K562 (cell line): Measurements from ENCODE around the gene DNPEP. TPM values are rescaled to one million over a fixed set of nuclear protein-coding genes. Genes with fewer than 3 reads are reported as not detected.
A peak's percentile ranks its signal among the peaks of the same experiment; 100 is the strongest.

Experiments used
- DDX20 ChIP-seq: fragments of 450-650 bp; IDR thresholded peaks from 2 replicates; pipeline ENCODE4 v1.6.1; 2016; ENCODE audit warnings: missing genetic modification characterization, low read depth, mild to moderate bottlenecking, missing compliant biosample characterization, moderate library complexity
- E2F3 ChIP-seq: fragments of 250-450 bp; sonication (Bioruptor Pico); IDR thresholded peaks from 2 replicates; pipeline ENCODE4 v1.4.0; 2020; ENCODE audit warnings: mild to moderate bottlenecking
- EHMT2 ChIP-seq: fragments of 450-650 bp; IDR thresholded peaks from 2 replicates; pipeline ENCODE4 v1.6.1; 2018; ENCODE audit warnings: antibody characterized with exemption
- ERF ChIP-seq: fragments of 450-650 bp; formaldehyde crosslinking; IDR thresholded peaks from 2 replicates; pipeline ENCODE4 v1.4.0; 2020; ENCODE audit warnings: mild to moderate bottlenecking, mixed read lengths
- FIP1L1 ChIP-seq: fragments of 200-400 bp; formaldehyde crosslinking; IDR thresholded peaks from 2 replicates; pipeline ENCODE4 v1.6.1; 2018; ENCODE audit warnings: mild to moderate bottlenecking, low read depth, low read length; ENCODE audit not compliant: poor library complexity, severe bottlenecking
- FOXM1 ChIP-seq, 2 experiments: fragments of 450-650 bp in 1 of 2; sonication (generic) in 1 of 2; formaldehyde crosslinking in 1 of 2; IDR thresholded peaks; 2 replicates each; pipeline versions ENCODE4 v1.6.1 to v1.9.0; 2017 to 2022; ENCODE audit warnings: low read depth in 2 of 2, mild to moderate bottlenecking in 2 of 2, missing genetic modification reagents in 1 of 2, moderate library complexity in 1 of 2
- HBP1 ChIP-seq: fragments of 450-650 bp; formaldehyde crosslinking; IDR thresholded peaks from 2 replicates; pipeline ENCODE4 v1.4.0; 2022; ENCODE audit warnings: missing genetic modification characterization
- HMG20A ChIP-seq: fragments of 450-650 bp; formaldehyde crosslinking; conservative IDR thresholded peaks from 2 replicates; pipeline ENCODE4 v1.4.0; 2020; ENCODE audit warnings: mild to moderate bottlenecking, mixed read lengths
- HOXB6 ChIP-seq: fragments of 250-450 bp; sonication (Bioruptor Pico); IDR thresholded peaks from 2 replicates; pipeline ENCODE4 v1.5.1; 2022; ENCODE audit warnings: mild to moderate bottlenecking, borderline replicate concordance
- MBD2 ChIP-seq: sonication (generic); IDR thresholded peaks from 2 replicates; pipeline ENCODE4 v1.6.1; 2016; ENCODE audit warnings: low read depth, borderline replicate concordance
- MNT ChIP-seq, 2 experiments: fragments of 450-650 bp; conservative IDR thresholded peaks; 2 replicates each; pipeline ENCODE4 v1.6.1; 2017; ENCODE audit warnings: mild to moderate bottlenecking in 2 of 2, moderate library complexity in 2 of 2
- NR2C1 ChIP-seq, 2 experiments: fragments of 450-650 bp; IDR thresholded peaks; 2 replicates each; pipeline ENCODE4 v1.6.1; 2017; ENCODE audit warnings: mild to moderate bottlenecking in 2 of 2, antibody characterized with exemption in 1 of 2, inconsistent platforms in 1 of 2, missing compliant biosample characterization in 1 of 2, missing genetic modification characterization in 1 of 2
- PHB ChIP-seq: fragments of 250-450 bp; sonication (Bioruptor Pico); IDR thresholded peaks from 2 replicates; pipeline ENCODE4 v1.5.0; 2021
- TSHZ1 ChIP-seq: fragments of 250-450 bp; sonication (Bioruptor Pico); IDR thresholded peaks from 2 replicates; pipeline ENCODE4 v1.4.0; 2020; ENCODE audit warnings: mild to moderate bottlenecking, moderate library complexity
- ZKSCAN1 ChIP-seq: fragments of 150-350 bp; IDR thresholded peaks from 2 replicates; pipeline ENCODE4 v1.6.1; 2016; ENCODE audit warnings: low read depth, low read length
- ZNF655 ChIP-seq: fragments of 250-450 bp; sonication (Bioruptor Pico); IDR thresholded peaks from 2 replicates; pipeline ENCODE4 v1.5.0; 2021
- ZNF668 ChIP-seq: fragments of 250-450 bp; sonication (Bioruptor Pico); IDR thresholded peaks from 2 replicates; pipeline ENCODE4 v1.8.0; 2022; ENCODE audit warnings: mild to moderate bottlenecking, inconsistent platforms
- polyA plus RNA-seq, 8 experiments: library from polyadenylated mRNA; depleted of rRNA in 4 of 8; stranded (reverse) in 5 of 8; unstranded in 3 of 8; fragments of >200 nt; fragmentation: Nextera tagmentation in 2 of 8; fragmentation: Illumina TruSeq in 1 of 8; extraction: Ambion mirVana in 2 of 8; extraction: Trizol in 1 of 8; gene quantifications; 2 replicates each; pipeline versions ENCODE4 v1.2.1 to v1.2.3, GENCODE V29; 2011 to 2014; ENCODE audit warnings: inconsistent platforms in 1 of 8, missing spikeins in 1 of 8
- total RNA-seq, 7 experiments: library from RNA; depleted of rRNA in 6 of 7; stranded (reverse); fragments of >200 nt in 6 of 7; fragmentation: Illumina TruSeq in 2 of 7; extraction: Trizol in 2 of 7; gene quantifications; 2 replicates each; pipeline versions ENCODE4 v1.2.1 to v1.2.3, GENCODE V29; 2011 to 2021; ENCODE audit warnings: low replicate concordance in 1 of 7
- TF ChIP-seq, protein P1 (sequence below): IDR thresholded peaks from 3 replicates; pipeline ENCODE4 v1.6.1; 2011; ENCODE audit warnings: borderline replicate concordance, mild to moderate bottlenecking; ENCODE audit not compliant: insufficient read length, insufficient read depth

The DNPEP gene
- total and polyA plus RNA-seq, 9 of the 15 experiments (the other 6 are each of a cell fraction or from before 2014, with no cell fraction given): 34.6 to 71.4 (median 45.5) TPM

GRCh38 chr2:219387306-219388120, at the start of gene DNPEP (continued):
- peak; percentile 83 for TF ChIP-seq FOXM1 (IDR thresholded peaks at IDR 0.05; ENCODE audit: low read depth)
- TF ChIP-seq FOXM1 (CRISPR knock-in tag; IDR thresholded peaks at IDR 0.05; ENCODE audit: low read depth): no peak
- no peak for TF ChIP-seq E2F3 (CRISPR knock-in tag)
- TF ChIP-seq ZNF668 (CRISPR knock-in tag): no peak
- TF ChIP-seq ZKSCAN1: no peak
- TF ChIP-seq TSHZ1: no peak
- peak; percentile 71 to 80 for TF ChIP-seq MNT (conservative IDR thresholded peaks at IDR 0.05)
- no peak for TF ChIP-seq ZNF655 (CRISPR knock-in tag)
- TF ChIP-seq HBP1 (CRISPR knock-in tag): no peak
- TF ChIP-seq MBD2: 0 out of 2 replicates have a peak, but pooled peaks have one; percentile 9
- TF ChIP-seq EHMT2: no peak
- TF ChIP-seq FIP1L1: no peak
- TF ChIP-seq DDX20: no peak
- no peak for TF ChIP-seq HMG20A (CRISPR knock-in tag)
- TF ChIP-seq PHB (CRISPR knock-in tag): no peak
- TF ChIP-seq, protein P1, sequence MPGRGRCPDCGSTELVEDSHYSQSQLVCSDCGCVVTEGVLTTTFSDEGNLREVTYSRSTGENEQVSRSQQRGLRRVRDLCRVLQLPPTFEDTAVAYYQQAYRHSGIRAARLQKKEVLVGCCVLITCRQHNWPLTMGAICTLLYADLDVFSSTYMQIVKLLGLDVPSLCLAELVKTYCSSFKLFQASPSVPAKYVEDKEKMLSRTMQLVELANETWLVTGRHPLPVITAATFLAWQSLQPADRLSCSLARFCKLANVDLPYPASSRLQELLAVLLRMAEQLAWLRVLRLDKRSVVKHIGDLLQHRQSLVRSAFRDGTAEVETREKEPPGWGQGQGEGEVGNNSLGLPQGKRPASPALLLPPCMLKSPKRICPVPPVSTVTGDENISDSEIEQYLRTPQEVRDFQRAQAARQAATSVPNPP: no peak
- no peak for TF ChIP-seq HOXB6 (CRISPR knock-in tag)
- peak; percentile 57 for TF ChIP-seq NR2C1 (IDR thresholded peaks at IDR 0.05)
- TF ChIP-seq NR2C1 (tag; IDR thresholded peaks at IDR 0.05): 0 out of 2 replicates have a peak, but pooled peaks have one; percentile 45
- no peak for TF ChIP-seq ERF (CRISPR knock-in tag)
